Germinal center (tissue), 1 donor: ENCODE data around the gene PCDHGA7.
"Not testable (repeated sequence)": the region's sequence is repeated elsewhere in the genome, so short reads cannot be mapped to it uniquely, and the experiment has no call there.

Experiments
- DNase-seq: peaks from one replicate; pipeline ENCODE4 v3.0.0; 2012; ENCODE audit warnings: mixed read lengths, low spot score

The PCDHGA7 gene

GRCh38 chr5:141398608-141399007 lies 16.1 kb downstream of the PCDHGA7 start:
- no peak for DNase-seq

GRCh38 chr5:141399555-141400258 lies 17.2 kb downstream of the PCDHGA7 start:
- DNase-seq, result no peak

- peak; percentile 67 for DNase-seq
These were observed 20.2 kb downstream of the PCDHGA7 start, which contains the start of gene PCDHGA9 for GRCh38 chr5:141402553-141403243. PCDHGA9 (plus strand) TSS chr5:141402778; CDS start chr5:141402953, 175 bp downstream.

GRCh38 chr5:141403387-141403786 lies 20.8 kb downstream of the PCDHGA7 start:
- DNase-seq, result no peak

GRCh38 chr5:141407790-141408505 lies 25.4 kb downstream of the PCDHGA7 start, which contains the start of gene PCDHGB6:
PCDHGB6 (plus strand) TSS chr5:141408021; CDS start chr5:141408203, 182 bp downstream.
- peak; percentile 53 for DNase-seq

- DNase-seq, result no peak
These were observed 27.2 kb downstream of the PCDHGA7 start for GRCh38 chr5:141409598-141410306.

GRCh38 chr5:141411575-141411974 lies 29.0 kb downstream of the PCDHGA7 start:
- no peak for DNase-seq

GRCh38 chr5:141412854-141413539 lies 30.5 kb downstream of the PCDHGA7 start, which contains the start of gene PCDHGA10:
PCDHGA10 (plus strand) TSS chr5:141412987; CDS start chr5:141413176, 189 bp downstream.
- DNase-seq, result peak; percentile 71

- DNase-seq, result no peak
These were observed 31.1 kb downstream of the PCDHGA7 start for GRCh38 chr5:141413540-141414069.

GRCh38 chr5:141414548-141415274 lies 32.2 kb downstream of the PCDHGA7 start:
- not testable (repeated sequence) for DNase-seq

GRCh38 chr5:141415275-141415618 lies 32.7 kb downstream of the PCDHGA7 start:
- DNase-seq, result not testable (repeated sequence)

- peak; percentile 57 for DNase-seq
These were observed 35.1 kb downstream of the PCDHGA7 start, which contains the start of gene PCDHGB7 for GRCh38 chr5:141417494-141418172. PCDHGB7 (plus strand) TSS chr5:141417677; CDS start chr5:141417860, 183 bp downstream.

GRCh38 chr5:141419074-141419880 lies 36.7 kb downstream of the PCDHGA7 start:
- DNase-seq, result no peak

- peak; percentile 66 for DNase-seq
These were observed 38.4 kb downstream of the PCDHGA7 start, which contains the start of gene PCDHGA11 for GRCh38 chr5:141420855-141421488. PCDHGA11 (plus strand) TSS chr5:141421051; CDS start chr5:141421228, 177 bp downstream.

- no peak for DNase-seq
These were observed 38.9 kb downstream of the PCDHGA7 start for GRCh38 chr5:141421489-141421855.

GRCh38 chr5:141422742-141423291 lies 40.3 kb downstream of the PCDHGA7 start:
- DNase-seq, result no peak

GRCh38 chr5:141427783-141428426 lies 45.4 kb downstream of the PCDHGA7 start:
- DNase-seq, result no peak
